ENCODE results near the gene NCF4. TPM values are rescaled to one million over a fixed set of nuclear protein-coding genes. Genes with fewer than 3 reads are reported as not detected.

The NCF4 gene
- total RNA-seq, 1 donor from 2014 or later: not detected

- H3K4me1 Mint-ChIP-seq (ENCODE audit: unreplicated experiment): peaks cover 5% of the 10 kb centered on the region
- H3K9me3 Mint-ChIP-seq (ENCODE audit: unreplicated experiment): no peaks in the 10 kb centered on the region
- H3K4me3 Mint-ChIP-seq (ENCODE audit: unreplicated experiment): no peak overlapping the region
- H3K27ac Mint-ChIP-seq (ENCODE audit: unreplicated experiment): no peak overlapping the region
- TF ChIP-seq CTCF (IDR thresholded peaks at IDR 0.05; ENCODE audit: unreplicated experiment): no peak
- peaks cover 6% of the 10 kb centered on the region for H3K36me3 Mint-ChIP-seq (ENCODE audit: low read depth, unreplicated experiment)
- peaks cover 9% of the 10 kb centered on the region for H3K27me3 Mint-ChIP-seq (ENCODE audit: unreplicated experiment)
- DNase-seq (ENCODE audit: low spot score): no peak
Measured at GRCh38 chr22:36900225-36900624, 39.4 kb downstream of the NCF4 start.

- H3K27ac Mint-ChIP-seq (ENCODE audit: unreplicated experiment): no peak overlapping the region
- H3K4me3 Mint-ChIP-seq (ENCODE audit: unreplicated experiment): no peak overlapping the region
- DNase-seq (ENCODE audit: low spot score): no peak
- H3K4me1 Mint-ChIP-seq (ENCODE audit: unreplicated experiment): peaks cover 5% of the 10 kb centered on the region
- peaks cover 6% of the 10 kb centered on the region for H3K36me3 Mint-ChIP-seq (ENCODE audit: low read depth, unreplicated experiment)
- H3K27me3 Mint-ChIP-seq (ENCODE audit: unreplicated experiment): peaks cover 9% of the 10 kb centered on the region
- no peaks in the 10 kb centered on the region for H3K9me3 Mint-ChIP-seq (ENCODE audit: unreplicated experiment)
- TF ChIP-seq CTCF (IDR thresholded peaks at IDR 0.05; ENCODE audit: unreplicated experiment): no peak
Measured at GRCh38 chr22:36900880-36901279, 40.1 kb downstream of the NCF4 start.

DNA sequence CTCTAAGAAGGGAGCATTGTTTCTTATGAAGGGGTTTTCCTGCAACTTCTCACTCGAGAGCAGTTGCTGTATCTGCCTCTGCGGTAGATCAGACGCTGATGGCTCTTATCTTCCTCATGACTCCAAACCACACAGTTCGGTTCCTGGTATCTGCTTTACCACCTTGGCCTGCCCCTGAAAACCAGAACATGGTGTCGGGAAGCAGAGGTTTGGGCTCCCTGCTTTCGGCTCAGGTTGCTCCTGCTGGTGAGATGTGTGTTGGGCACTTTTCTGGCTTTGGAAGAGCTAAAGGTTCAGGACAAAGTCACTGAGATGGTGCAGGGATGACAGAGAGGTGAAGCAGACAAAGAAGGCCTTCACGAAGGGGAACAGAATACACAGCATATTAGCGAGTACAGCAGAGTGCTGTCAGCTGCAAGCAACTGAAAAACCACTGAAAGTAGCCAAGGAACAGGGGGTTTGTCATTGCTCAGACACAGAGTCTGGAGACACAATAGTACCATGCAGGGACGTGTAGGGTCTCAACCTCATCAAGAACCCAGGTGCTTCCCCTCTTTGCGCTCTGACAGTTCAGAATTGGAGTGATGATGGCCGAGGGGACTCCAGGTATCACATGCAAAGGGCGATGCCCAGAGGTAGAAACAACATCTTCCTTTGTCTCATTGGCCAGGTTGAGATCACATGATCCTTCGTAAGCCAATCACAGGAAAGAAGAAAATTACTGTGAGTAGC is 40.8 kb downstream of the NCF4 start:
- no peak overlapping the region for H3K27ac Mint-ChIP-seq (ENCODE audit: unreplicated experiment)
- no peak overlapping the region for H3K4me3 Mint-ChIP-seq (ENCODE audit: unreplicated experiment)
- H3K36me3 Mint-ChIP-seq (ENCODE audit: low read depth, unreplicated experiment): peaks cover 6% of the 10 kb centered on the region
- no peak for TF ChIP-seq CTCF (IDR thresholded peaks at IDR 0.05; ENCODE audit: unreplicated experiment)
- no peaks in the 10 kb centered on the region for H3K9me3 Mint-ChIP-seq (ENCODE audit: unreplicated experiment)
- peaks cover 5% of the 10 kb centered on the region for H3K4me1 Mint-ChIP-seq (ENCODE audit: unreplicated experiment)
- peaks cover 6% of the 10 kb centered on the region for H3K27me3 Mint-ChIP-seq (ENCODE audit: unreplicated experiment)
- DNase-seq (ENCODE audit: low spot score): no peak

DNA sequence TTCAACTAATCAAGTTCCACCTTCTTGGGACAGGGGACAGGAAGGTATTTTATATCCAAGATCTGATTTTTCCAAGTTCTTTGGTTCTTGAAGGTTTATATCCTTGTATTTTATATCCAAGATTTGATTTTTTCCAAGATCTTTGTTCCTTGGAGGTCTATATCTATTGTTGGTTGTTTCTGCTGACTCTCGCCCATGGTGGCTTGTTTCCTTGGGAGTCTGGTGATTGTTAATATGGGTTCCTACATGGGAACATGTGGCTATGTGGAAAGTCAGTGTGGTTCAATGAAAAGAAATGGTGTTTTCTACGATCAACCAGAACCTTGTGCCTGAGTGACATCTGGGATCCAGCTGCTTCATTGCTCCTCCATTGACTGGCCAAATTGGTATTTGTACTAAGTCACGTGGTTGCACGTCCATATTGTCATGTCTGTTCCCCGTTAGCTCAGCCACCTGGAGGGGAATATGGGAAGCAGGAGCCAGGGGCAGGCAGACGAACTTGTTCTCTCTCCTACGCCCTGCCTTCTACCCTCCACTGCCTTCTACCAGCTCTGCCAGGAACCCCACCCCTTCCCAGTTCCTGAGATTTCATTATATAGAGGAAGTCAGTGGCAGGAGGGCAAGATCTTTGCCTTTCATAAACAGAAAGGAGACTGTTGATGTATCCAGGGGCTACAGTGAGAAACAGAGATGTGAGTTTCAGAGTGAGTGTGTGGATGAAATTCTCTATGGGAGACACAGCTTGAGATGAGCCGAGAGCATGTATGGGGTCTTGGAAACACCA is 41.5 kb downstream of the NCF4 start:
- H3K4me3 Mint-ChIP-seq (ENCODE audit: unreplicated experiment): no peak overlapping the region
- peaks cover 6% of the 10 kb centered on the region for H3K27me3 Mint-ChIP-seq (ENCODE audit: unreplicated experiment)

More for the DNA sequence above, 41.5 kb downstream of the NCF4 start:
- DNase-seq (ENCODE audit: low spot score): no peak
- Mint-ChIP-seq H3K36me3 (ENCODE audit: low read depth, unreplicated experiment) (peaks cover 6% of the 10 kb centered on the region), H3K27ac (ENCODE audit: unreplicated experiment) (no peak overlapping the region), H3K4me1 (ENCODE audit: unreplicated experiment) (peaks cover 5% of the 10 kb centered on the region), H3K9me3 (ENCODE audit: unreplicated experiment) (no peaks in the 10 kb centered on the region)
- TF ChIP-seq CTCF (IDR thresholded peaks at IDR 0.05; ENCODE audit: unreplicated experiment): no peak
